HS-27A (cell line): Measurements from ENCODE around the gene TPM2.
A peak's percentile ranks its signal among the peaks of the same experiment; 100 is the strongest.

ENCODE experiments used
- DNase-seq: peaks from one replicate; pipeline ENCODE4 v3.0.0-alpha.2; 2012; ENCODE audit warnings: low read depth, missing footprints

Gene TPM2

GRCh38 chr9:35696520-35697215 lies 6.9 kb upstream of the TPM2 start:
- DNase-seq: no peak

GRCh38 chr9:35695943-35696401 lies 6.2 kb upstream of the TPM2 start:
- no peak for DNase-seq

- DNase-seq: no peak
These were observed 2.1 kb upstream of the TPM2 start for GRCh38 chr9:35691757-35692301.

GRCh38 chr9:35691334-35691650 lies 1.6 kb upstream of the TPM2 start:
- DNase-seq: no peak

GRCh38 chr9:35690614-35691333 lies 1.0 kb upstream of the TPM2 start:
- no peak for DNase-seq

GRCh38 chr9:35690294-35690613 lies 529 bp upstream of the TPM2 start:
- DNase-seq: no peak

GRCh38 chr9:35688558-35689541 lies 875 bp downstream of the TPM2 start:
- DNase-seq: peak; percentile 81

- no peak for DNase-seq
These were observed 1.7 kb downstream of the TPM2 start for GRCh38 chr9:35687972-35688557.

GRCh38 chr9:35687306-35687705 lies 2.4 kb downstream of the TPM2 start:
- no peak for DNase-seq

- no peak for DNase-seq
These were observed 3.2 kb downstream of the TPM2 start for GRCh38 chr9:35686222-35687203.

GRCh38 chr9:35685506-35685905 lies 4.2 kb downstream of the TPM2 start:
- DNase-seq: no peak

GRCh38 chr9:35684921-35685320 lies 4.8 kb downstream of the TPM2 start:
- no peak for DNase-seq

GRCh38 chr9:35683323-35683722 lies 6.4 kb downstream of the TPM2 start:
- no peak for DNase-seq

GRCh38 chr9:35682520-35683315 lies 7.0 kb downstream of the TPM2 start:
- no peak for DNase-seq

- no peak for DNase-seq
These were observed 7.7 kb downstream of the TPM2 start for GRCh38 chr9:35682051-35682450.

- DNase-seq: no peak
These were observed 8.3 kb downstream of the TPM2 start for GRCh38 chr9:35681341-35682002.

- no peak for DNase-seq
These were observed 9.2 kb downstream of the TPM2 start for GRCh38 chr9:35680331-35681105.

GRCh38 chr9:35679766-35680330 lies 9.9 kb downstream of the TPM2 start:
- DNase-seq: no peak
